AG10803 (cell line): ENCODE measurements around the gene HS6ST2.

ENCODE experiments used
- DNase-seq: peaks from one replicate; pipeline ENCODE4 v3.0.0; 2010; ENCODE audit warnings: low read depth
- H3K4me3 ChIP-seq: 2 replicates; pipeline ENCODE4 v1.5.1; 2011; ENCODE audit warnings: mild to moderate bottlenecking, low read length, control low read depth
- TF ChIP-seq, protein P1 (sequence below): conservative IDR thresholded peaks from 2 replicates; pipeline ENCODE4 v1.5.1; 2011; ENCODE audit warnings: mild to moderate bottlenecking, low read length, control low read depth, inconsistent platforms

The HS6ST2 gene

DNA sequence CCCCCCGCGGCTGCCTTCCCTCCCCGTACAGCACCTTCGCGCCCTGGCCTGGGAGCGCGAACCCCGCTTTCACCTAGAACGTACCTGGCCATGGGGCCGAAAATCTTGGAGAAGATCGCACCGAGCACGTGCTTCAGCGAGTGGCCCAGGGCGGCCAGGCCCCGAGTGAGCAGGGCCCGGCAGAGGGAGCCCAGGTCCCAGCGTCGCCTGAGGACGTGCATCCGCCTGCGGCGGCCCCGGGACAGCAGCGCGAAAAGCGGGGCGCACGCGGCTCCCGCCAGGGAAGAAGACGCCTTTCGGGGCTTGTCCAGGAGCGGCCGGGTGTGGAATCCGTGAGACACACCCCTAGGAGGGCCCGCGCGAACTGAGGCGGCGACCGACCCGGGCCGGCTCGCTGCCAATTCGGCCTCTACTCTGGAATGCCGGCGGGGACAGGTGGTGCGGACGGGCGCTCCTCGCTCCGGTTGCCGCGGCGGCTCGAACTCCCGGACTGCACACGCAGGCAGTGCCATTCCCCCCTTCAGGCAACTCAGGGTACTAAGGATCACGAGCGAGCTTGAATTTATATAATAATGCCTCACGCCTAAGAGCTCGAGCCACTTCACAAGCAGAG is at the start of gene HS6ST2:
HS6ST2 (minus strand) TSS at position 539 of the 613 bp plus-strand sequence.
- H3K4me3 ChIP-seq, result no peak within 1 kb of the TSS
- no peak for DNase-seq
- TF ChIP-seq, protein P1, sequence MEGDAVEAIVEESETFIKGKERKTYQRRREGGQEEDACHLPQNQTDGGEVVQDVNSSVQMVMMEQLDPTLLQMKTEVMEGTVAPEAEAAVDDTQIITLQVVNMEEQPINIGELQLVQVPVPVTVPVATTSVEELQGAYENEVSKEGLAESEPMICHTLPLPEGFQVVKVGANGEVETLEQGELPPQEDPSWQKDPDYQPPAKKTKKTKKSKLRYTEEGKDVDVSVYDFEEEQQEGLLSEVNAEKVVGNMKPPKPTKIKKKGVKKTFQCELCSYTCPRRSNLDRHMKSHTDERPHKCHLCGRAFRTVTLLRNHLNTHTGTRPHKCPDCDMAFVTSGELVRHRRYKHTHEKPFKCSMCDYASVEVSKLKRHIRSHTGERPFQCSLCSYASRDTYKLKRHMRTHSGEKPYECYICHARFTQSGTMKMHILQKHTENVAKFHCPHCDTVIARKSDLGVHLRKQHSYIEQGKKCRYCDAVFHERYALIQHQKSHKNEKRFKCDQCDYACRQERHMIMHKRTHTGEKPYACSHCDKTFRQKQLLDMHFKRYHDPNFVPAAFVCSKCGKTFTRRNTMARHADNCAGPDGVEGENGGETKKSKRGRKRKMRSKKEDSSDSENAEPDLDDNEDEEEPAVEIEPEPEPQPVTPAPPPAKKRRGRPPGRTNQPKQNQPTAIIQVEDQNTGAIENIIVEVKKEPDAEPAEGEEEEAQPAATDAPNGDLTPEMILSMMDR, result no peak

DNA sequence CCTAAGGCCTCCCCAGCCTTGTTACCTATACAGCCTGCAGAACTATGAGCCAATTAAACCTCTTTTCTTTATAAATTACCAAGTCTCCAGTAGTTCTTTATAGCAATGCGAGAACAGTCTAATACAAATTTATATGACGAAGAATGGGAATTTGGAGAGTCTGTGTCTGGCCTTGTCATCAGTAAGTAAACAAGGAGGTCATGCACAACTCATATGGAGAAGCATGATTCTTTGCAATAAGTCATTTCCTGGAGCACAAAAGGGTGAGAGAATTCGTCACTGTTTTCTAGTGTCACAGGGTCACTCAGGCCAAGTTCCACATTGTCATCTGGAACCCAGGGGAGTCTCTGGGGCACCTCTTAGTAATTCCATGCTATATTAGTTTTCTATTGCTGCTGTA is 49.0 kb upstream of the HS6ST2 start:
- DNase-seq, result no peak
- H3K4me3 ChIP-seq, result no peak overlapping the region
- TF ChIP-seq, protein P1, result no peak

DNA sequence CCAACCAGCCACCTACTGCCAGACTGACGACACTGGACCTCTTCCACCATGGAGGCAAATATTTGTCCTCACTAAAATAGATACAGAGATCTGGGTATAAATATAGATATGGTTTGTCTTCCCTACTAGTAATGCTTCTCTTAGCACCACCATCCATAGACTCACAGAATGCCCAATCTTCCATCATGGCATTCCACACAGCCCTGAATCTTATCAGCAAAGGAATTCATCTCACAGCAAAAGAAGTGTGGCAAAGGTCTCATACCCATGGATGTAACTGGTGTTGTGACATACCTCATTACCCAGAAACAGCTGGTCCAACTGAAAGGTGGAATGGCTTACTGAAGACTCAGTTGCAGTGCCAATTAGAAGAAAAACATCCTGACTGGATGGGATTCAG is 47.2 kb upstream of the HS6ST2 start:
- TF ChIP-seq, protein P1, result no peak
- no peak for DNase-seq
- no peak overlapping the region for H3K4me3 ChIP-seq

DNA sequence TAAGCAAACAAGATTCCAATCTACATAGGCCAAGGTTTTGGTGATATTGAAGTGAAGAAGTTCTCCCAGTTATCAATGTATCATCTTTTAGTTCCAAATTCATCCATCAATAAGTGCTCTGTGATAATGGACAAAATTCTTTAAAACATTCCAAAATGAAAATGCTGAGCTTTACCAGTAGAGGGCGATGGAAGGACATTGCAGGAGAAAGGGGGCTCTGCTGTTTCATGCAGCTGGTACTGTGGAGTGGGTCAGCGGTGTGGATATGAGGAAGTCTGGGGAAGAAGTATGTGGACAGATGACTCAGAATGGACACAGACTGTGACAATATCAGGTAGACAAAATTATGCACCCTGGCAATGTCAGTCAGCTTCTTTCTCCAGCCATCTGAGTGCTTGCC is 46.6 kb upstream of the HS6ST2 start:
- TF ChIP-seq, protein P1, result peak; percentile 53
- peak; percentile 0 for DNase-seq
- H3K4me3 ChIP-seq, result no peak overlapping the region

DNA sequence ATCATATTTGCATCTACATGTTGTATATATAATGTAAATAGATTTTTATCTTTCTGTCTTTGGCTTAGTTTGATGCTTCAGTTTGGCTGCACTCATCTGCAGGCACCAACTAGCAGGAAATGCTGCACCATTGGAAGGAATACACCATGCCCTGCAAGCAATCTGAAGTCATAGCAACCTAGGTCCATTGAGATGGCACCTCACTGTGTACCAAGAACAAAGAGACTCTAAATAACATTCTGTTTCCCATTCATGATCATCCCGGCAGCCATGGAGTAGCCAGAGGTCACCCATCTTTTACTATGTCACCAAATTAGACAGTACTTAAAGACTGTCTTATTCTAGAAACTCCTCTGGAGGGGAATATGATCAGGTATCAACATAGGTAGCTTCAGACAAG is 40.8 kb upstream of the HS6ST2 start:
- DNase-seq, result no peak
- TF ChIP-seq, protein P1, result no peak
- no peak overlapping the region for H3K4me3 ChIP-seq

DNA sequence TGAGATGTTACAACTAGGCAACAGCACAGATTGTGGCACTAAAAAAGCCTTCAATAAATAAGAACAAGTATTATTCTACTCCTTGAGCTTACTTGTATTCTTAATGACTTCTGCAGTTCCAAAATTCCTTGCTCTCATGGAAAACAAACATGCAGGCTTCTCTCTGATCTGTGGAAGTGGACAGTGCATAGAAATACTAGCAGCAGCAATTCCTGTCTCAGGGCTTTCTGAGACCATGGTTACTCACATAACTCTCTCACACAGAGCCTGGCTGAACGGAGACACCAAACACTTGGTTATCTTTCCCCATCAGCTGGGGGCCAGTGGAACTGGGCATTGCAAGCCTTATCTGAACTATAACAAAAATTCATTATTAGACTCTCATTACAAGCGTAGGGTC is 32.4 kb upstream of the HS6ST2 start:
- H3K4me3 ChIP-seq, result no peak overlapping the region
- TF ChIP-seq, protein P1, result no peak
- DNase-seq, result no peak

DNA sequence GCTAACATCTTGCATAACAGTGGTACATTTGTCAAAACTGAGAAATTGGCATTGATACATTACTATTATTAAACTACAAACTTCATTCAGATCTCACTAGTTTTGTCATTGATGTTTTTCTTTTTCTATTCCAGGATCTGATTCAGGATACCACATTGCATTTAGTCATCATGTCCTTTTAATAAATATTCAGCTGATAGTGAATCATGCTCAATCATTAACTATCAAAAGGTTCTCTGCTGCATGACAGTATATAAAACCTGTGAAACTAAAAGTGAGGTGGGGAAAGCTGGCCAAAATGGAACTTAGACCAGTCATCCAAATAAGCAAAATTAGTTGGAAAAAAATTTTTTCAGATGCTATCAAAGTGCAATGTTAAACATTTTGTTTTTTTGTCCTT is 28.1 kb upstream of the HS6ST2 start:
- DNase-seq, result no peak
- TF ChIP-seq, protein P1, result no peak
- no peak overlapping the region for H3K4me3 ChIP-seq
